HepG2 (cell line): Measurements from ENCODE around the gene PCP4L1. TPM values are rescaled to one million over a fixed set of nuclear protein-coding genes. Genes with fewer than 3 reads are reported as not detected.
A peak's percentile ranks its signal among the peaks of the same experiment; 100 is the strongest.

ENCODE experiments used
- AKNA ChIP-seq: sonication (generic); formaldehyde crosslinking; IDR thresholded peaks from 2 replicates; pipeline ENCODE4 v1.4.0; 2020; ENCODE audit warnings: missing genetic modification reagents, borderline replicate concordance
- CENPT ChIP-seq: sonication (generic); formaldehyde crosslinking; IDR thresholded peaks from 2 replicates; pipeline ENCODE4 v1.8.0; 2022; ENCODE audit warnings: low read depth, mild to moderate bottlenecking, moderate library complexity, missing genetic modification reagents
- CSRNP2 ChIP-seq: sonication (generic); formaldehyde crosslinking; conservative IDR thresholded peaks from 2 replicates; pipeline ENCODE4 v1.8.0; 2022; ENCODE audit warnings: low read depth, missing genetic modification reagents
- FOXK2 ChIP-seq: fragments of 450-650 bp; IDR thresholded peaks from 2 replicates; pipeline ENCODE4 v1.6.1; 2016
- GATAD2A ChIP-seq: IDR thresholded peaks from 2 replicates; pipeline ENCODE4 v1.6.1; 2016
- HNRNPUL1 ChIP-seq: fragments of 200-400 bp; formaldehyde crosslinking; IDR thresholded peaks from 2 replicates; pipeline ENCODE4 v1.6.1; 2017; ENCODE audit warnings: low read depth, mild to moderate bottlenecking, low read length, moderate library complexity
- MED1 ChIP-seq: sonication (generic); formaldehyde crosslinking; IDR thresholded peaks from 2 replicates; pipeline ENCODE4 v1.4.0; 2020; ENCODE audit warnings: missing genetic modification reagents
- MLX ChIP-seq: IDR thresholded peaks from 2 replicates; pipeline ENCODE4 v1.6.1; 2016
- MXI1 ChIP-seq: IDR thresholded peaks from 3 replicates; pipeline ENCODE4 v1.6.1; 2012; ENCODE audit warnings: low read depth, low read length, inconsistent platforms, borderline replicate concordance
- NFYC ChIP-seq: IDR thresholded peaks from 2 replicates; pipeline ENCODE4 v1.6.1; 2016; ENCODE audit warnings: missing genetic modification reagents, missing compliant biosample characterization
- PBX3 ChIP-seq: sonication (generic); formaldehyde crosslinking; IDR thresholded peaks from 2 replicates; pipeline ENCODE4 v1.8.1; 2023; ENCODE audit warnings: missing genetic modification reagents, inconsistent platforms, borderline replicate concordance
- RXRA ChIP-seq: sonication (generic); formaldehyde crosslinking; IDR thresholded peaks from 2 replicates; pipeline ENCODE4 v1.5.1; 2020; ENCODE audit warnings: missing genetic modification reagents
- TBP ChIP-seq: sonication (generic); formaldehyde crosslinking; IDR thresholded peaks from 2 replicates; pipeline ENCODE4 v1.5.0; 2020; ENCODE audit warnings: missing genetic modification reagents
- ZBTB33 ChIP-seq: sonication (generic); formaldehyde crosslinking; IDR thresholded peaks from 2 replicates; pipeline ENCODE4 v1.4.0; 2020; ENCODE audit warnings: missing genetic modification reagents
- ZFP62 ChIP-seq: sonication (generic); formaldehyde crosslinking; IDR thresholded peaks from 2 replicates; pipeline ENCODE4 v1.4.0; 2020; ENCODE audit warnings: missing genetic modification reagents
- ZNF496 ChIP-seq: sonication (generic); formaldehyde crosslinking; IDR thresholded peaks from 2 replicates; pipeline ENCODE4 v1.8.1; 2023; ENCODE audit warnings: mild to moderate bottlenecking, moderate library complexity, missing genetic modification reagents; ENCODE audit not compliant: insufficient replicate concordance
- ZNF563 ChIP-seq: sonication (generic); formaldehyde crosslinking; IDR thresholded peaks from 2 replicates; pipeline ENCODE4 v1.8.0; 2022; ENCODE audit warnings: mild to moderate bottlenecking, moderate library complexity, missing genetic modification reagents
- ZNF598 ChIP-seq: sonication (generic); formaldehyde crosslinking; IDR thresholded peaks from 2 replicates; pipeline ENCODE4 v1.5.1; 2020; ENCODE audit warnings: mild to moderate bottlenecking, missing genetic modification reagents, borderline replicate concordance
- polyA plus RNA-seq, 8 experiments: library from polyadenylated mRNA; depleted of rRNA in 3 of 8; stranded (reverse) in 7 of 8; unstranded in 1 of 8; fragments of >200 nt; fragmentation: Illumina TruSeq in 4 of 8; extraction: Trizol in 4 of 8; gene quantifications; 2 replicates each; pipeline versions ENCODE4 v1.2.1 to v1.2.3, GENCODE V29; 2011 to 2016; ENCODE audit warnings: low read depth in 4 of 8, missing spikeins in 1 of 8, mixed read lengths in 1 of 8; ENCODE audit not compliant: insufficient read depth in 1 of 8
- total RNA-seq, 5 experiments: library from RNA; depleted of rRNA; stranded (reverse); fragments of >200 nt; fragmentation: Illumina TruSeq; extraction: Trizol; gene quantifications; 2 replicates each; pipeline ENCODE4 v1.2.3, GENCODE V29; 2016; ENCODE audit warnings: low read depth in 1 of 5

Gene PCP4L1
- total and polyA plus RNA-seq, 2 of the 13 experiments (the other 11 are each of a cell fraction or from before 2014, with no cell fraction given): 0.28 TPM; not detected in 1

GRCh38 chr1:161313554-161314200, 55.1 kb downstream of the PCP4L1 start (continued):
- no peak for TF ChIP-seq ZBTB33 (CRISPR knock-in tag)
- no peak for TF ChIP-seq FOXK2
- no peak for TF ChIP-seq ZFP62 (CRISPR knock-in tag)
- TF ChIP-seq MLX (CRISPR knock-in tag): no peak
- no peak for TF ChIP-seq NFYC (CRISPR knock-in tag)
- TF ChIP-seq MXI1: no peak
- no peak for TF ChIP-seq RXRA
- no peak for TF ChIP-seq CENPT (CRISPR knock-in tag)
- no peak for TF ChIP-seq TBP (CRISPR knock-in tag)
- no peak for TF ChIP-seq ZNF496
- no peak for TF ChIP-seq HNRNPUL1
- TF ChIP-seq ZNF598 (CRISPR knock-in tag): peak; percentile 62; the same call in 1 of the 2 replicates
- peak; percentile 68 for TF ChIP-seq ZNF563 (CRISPR knock-in tag)
- no peak for TF ChIP-seq CSRNP2
- no peak for TF ChIP-seq AKNA (CRISPR knock-in tag)
- peak; percentile 53; the same call in 1 of the 2 replicates for TF ChIP-seq GATAD2A (CRISPR knock-in tag)
- TF ChIP-seq MED1 (CRISPR knock-in tag): no peak
- no peak; the same call in 1 of the 2 replicates for TF ChIP-seq PBX3 (CRISPR knock-in tag)
